ENCODE measurements around the gene SUSD2.

Gene SUSD2

GRCh38 chr22:24154826-24155225 is 26.5 kb upstream of the SUSD2 start:
- DNase-seq (ENCODE audit: extremely low read depth, low read depth) = no peak
- no peak for TF ChIP-seq CTCF (IDR thresholded peaks at IDR 0.05; ENCODE audit: low read depth, low read length)

- peak; percentile 48 for TF ChIP-seq CTCF (IDR thresholded peaks at IDR 0.05; ENCODE audit: low read depth, low read length)
- peak; percentile 49 for DNase-seq (ENCODE audit: extremely low read depth, low read depth)
Observed at GRCh38 chr22:24155627-24156140, 25.6 kb upstream of the SUSD2 start.

DNA sequence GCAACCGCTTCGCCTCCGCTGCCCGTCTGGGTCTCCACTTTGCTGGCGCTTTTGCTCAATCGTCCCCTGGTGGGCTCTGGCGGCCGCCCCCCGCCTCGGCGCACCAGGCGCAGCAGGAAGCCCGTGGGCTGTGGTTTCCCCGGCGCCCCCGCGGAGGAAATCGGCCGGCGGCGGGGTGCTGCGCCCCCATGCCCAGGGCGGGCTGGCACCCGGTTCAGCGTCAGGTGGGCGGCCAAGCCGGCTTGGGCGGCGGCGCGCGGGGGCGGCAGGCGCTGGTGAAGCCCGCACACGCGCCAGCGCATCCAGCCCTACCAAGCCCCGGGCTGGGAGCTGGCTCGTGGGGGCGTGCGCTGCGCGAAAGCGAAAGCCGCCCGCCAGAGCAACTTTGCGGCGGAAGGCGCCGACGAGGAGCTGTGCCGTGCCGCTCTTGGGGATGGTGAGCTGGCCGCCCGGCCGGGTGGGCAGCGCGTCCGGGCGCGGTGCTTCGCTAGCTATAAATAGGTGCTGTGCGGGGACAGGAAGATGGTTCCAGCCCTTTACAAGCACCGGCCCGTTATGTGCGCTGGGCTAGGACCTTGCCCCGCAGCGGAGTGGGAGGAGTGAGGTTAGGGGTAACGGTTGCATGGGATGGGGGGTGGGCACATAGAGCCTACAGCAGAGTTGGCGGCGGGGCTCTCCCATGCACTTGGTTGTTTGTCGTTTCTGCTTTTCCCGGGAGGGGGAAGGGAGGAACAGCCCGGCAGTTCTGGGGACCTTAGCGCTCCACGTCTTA is 25.0 kb upstream of the SUSD2 start:
- DNase-seq (ENCODE audit: extremely low read depth, low read depth) = no peak
- no peak for TF ChIP-seq CTCF (IDR thresholded peaks at IDR 0.05; ENCODE audit: low read depth, low read length)

DNA sequence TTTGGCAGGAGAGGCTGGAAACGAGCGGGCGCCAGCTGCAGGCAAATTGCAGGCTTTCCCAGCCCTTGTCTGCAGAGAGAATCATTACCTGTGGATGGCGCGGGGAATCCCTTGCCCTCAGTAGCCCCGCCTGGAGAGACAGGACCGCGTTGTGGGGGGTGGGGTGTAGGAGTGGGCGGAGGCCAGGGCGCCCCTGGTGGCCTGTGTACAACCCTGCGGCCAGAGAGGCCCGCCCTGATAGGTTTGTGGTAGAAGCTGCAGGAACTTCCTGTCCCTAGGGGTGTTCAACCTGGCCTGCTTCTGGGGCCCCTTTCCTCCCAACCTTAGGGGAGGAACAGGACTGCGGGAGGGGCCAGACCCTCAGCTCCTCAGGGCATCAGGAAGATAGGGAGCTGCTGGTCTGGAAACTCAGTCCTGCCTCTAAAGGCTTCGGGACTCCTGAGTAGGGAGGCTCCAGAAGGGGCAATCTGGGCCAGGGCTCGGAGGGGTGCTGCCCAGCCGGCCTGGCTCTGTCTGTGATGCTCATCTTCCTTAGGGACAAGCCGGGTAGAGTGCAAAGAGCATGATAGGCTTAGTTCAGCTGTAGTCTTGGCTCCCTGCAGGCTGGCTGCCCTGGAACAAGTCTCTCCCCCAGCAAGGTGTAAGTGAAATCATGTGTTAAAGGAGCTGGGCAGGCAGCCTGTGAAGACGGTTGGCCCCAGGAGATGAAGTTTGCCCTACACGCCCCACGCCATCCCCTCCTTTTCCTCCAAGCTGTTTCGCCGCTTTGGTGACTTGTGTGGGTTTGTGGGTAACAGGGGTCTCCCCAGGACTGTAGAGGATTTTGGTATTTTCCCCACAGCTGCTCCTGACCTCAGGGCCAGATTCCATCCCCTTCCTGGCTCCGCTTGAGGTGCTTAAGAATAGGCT is 24.1 kb upstream of the SUSD2 start:
- DNase-seq (ENCODE audit: extremely low read depth, low read depth) = peak; percentile 37
- peak; percentile 85 for TF ChIP-seq CTCF (IDR thresholded peaks at IDR 0.05; ENCODE audit: low read depth, low read length)

DNA sequence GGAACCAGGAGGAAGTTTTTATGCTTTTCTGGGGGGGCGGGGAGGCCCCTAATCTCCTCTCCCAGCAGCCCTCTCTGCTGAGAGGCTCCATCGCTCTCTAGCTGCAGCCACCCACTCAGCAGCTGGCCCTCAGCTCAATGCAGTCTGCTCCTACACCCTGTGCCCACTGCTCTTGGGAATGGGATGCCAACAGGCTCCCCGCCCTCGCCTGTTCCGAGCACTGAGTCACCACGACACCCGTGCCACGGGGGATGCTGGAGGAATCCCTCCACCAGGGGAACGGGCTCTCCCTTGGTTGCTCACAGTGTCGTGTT is 23.5 kb upstream of the SUSD2 start:
- DNase-seq (ENCODE audit: extremely low read depth, low read depth) = no peak
- no peak; the same call in 1 of the 2 replicates for TF ChIP-seq CTCF (IDR thresholded peaks at IDR 0.05; ENCODE audit: low read depth, low read length)

DNA sequence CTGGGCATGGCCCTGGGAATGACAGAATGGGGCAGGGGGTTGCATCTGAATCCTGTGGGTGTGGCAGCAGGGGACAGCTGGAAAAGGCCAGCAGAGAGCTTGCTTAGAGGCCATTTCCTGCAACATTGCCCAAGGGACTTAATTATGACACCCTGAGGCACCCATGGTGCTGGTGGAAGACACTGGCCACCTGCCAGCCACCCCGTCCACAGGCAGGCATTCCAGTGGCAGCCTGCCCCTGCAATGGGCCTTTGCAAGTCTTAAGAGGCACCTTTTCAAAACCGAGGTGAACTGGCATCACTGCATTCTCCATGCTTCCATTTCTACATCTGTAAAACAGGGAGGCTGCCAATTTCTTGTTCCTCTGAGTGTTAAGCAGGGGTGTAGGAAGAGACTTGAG is 21.6 kb upstream of the SUSD2 start:
- no peak for DNase-seq (ENCODE audit: extremely low read depth, low read depth)
- TF ChIP-seq CTCF (IDR thresholded peaks at IDR 0.05; ENCODE audit: low read depth, low read length) = no peak

DNA sequence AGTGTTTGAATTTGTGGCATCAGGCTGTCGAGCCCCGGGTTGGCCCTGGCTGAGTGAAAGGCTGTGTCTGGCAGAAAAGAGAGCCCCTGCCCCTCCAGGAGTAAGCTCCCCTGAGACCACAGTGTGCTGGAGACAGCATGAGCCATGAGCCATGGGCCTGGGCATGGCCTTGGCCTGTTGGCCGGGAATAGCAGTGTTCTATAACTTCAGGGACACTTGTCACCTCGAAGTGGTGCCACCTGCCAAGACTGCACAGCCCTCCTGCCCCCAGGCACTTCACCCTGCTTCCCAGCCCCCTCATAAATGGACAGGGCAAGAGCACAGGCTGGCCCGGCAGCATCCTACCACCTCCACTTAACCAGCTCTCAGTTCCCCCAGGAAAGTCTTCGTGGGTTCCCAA is 20.7 kb upstream of the SUSD2 start:
- TF ChIP-seq CTCF (IDR thresholded peaks at IDR 0.05; ENCODE audit: low read depth, low read length) = no peak
- DNase-seq (ENCODE audit: extremely low read depth, low read depth) = no peak

Measured in AG09319 (cell line).